NCI-H1436 treated with DMSO at 0.1 percent for 48 hours (cell line): ENCODE measurements around the gene TBC1D3L.
"Not testable (repeated sequence)": the region's sequence is repeated elsewhere in the genome, so short reads cannot be mapped to it uniquely, and the experiment has no call there.

ENCODE experiments used
- DNase-seq: peaks from one replicate; lab custom pipeline; 2025; lab: John Stamatoyannopoulos, UW

TBC1D3L gene

GRCh38 chr17:37988960-37989359 is at the start of gene TBC1D3L:
TSS of gene TBC1D3L (minus strand) at chr17:37989060. CDS start at chr17:37987520, 1,540 bp downstream.
- not testable (repeated sequence) for DNase-seq

- DNase-seq: not testable (repeated sequence)
Observed at GRCh38 chr17:38003676-38004075, 14.8 kb upstream of the TBC1D3L start, which contains the start of gene TBC1D3D. TSS of gene TBC1D3D (plus strand) at chr17:38003976. CDS start at chr17:38005561, 1,585 bp downstream.
